CD4-positive, CD25-positive, alpha-beta regulatory T cell (primary cell): ENCODE data around the gene BACH1. TPM values are rescaled to one million over a fixed set of nuclear protein-coding genes. Genes with fewer than 3 reads are reported as not detected.

Experiments
- ATAC-seq, 2 donors: fragments of 150-1000 bp; cut with Tn5 transposase; one replicate each; pipeline ENCODE4 v1.10.0; 2021; ENCODE audit warnings: low read depth in 2 of 2, moderate number of reproducible peaks in 2 of 2, moderate library complexity in 1 of 2
- DNase-seq, 3 donors: peaks; one replicate each; pipeline versions ENCODE4 v3.0.0 to v3.0.0-alpha.2; 2012 to 2022; ENCODE audit warnings: mixed read lengths in 1 of 3
- H3K27ac ChIP-seq: one replicate; pipeline ENCODE4 v1.7.0; 2013; ENCODE audit warnings: mild to moderate bottlenecking, low read length; ENCODE audit not compliant: insufficient read depth, poor library complexity, severe bottlenecking
- H3K27me3 ChIP-seq: one replicate; pipeline ENCODE4 v1.7.0; 2013; ENCODE audit warnings: low read length; ENCODE audit not compliant: control insufficient read depth, insufficient read depth
- H3K36me3 ChIP-seq: one replicate; pipeline ENCODE4 v1.7.0; 2013; ENCODE audit warnings: mild to moderate bottlenecking, low read length, moderate library complexity; ENCODE audit not compliant: control insufficient read depth, insufficient read depth
- H3K4me1 ChIP-seq: 2 replicates; pipeline ENCODE4 v1.7.0; 2013; ENCODE audit warnings: mild to moderate bottlenecking, low read length; ENCODE audit not compliant: insufficient read depth, control insufficient read depth, poor library complexity, severe bottlenecking
- H3K4me3 ChIP-seq: one replicate; pipeline ENCODE4 v1.7.0; 2013; ENCODE audit warnings: low read depth, mild to moderate bottlenecking, low read length, moderate library complexity
- H3K9me3 ChIP-seq, 2 experiments: 1 replicate in 1 of 2; 2 replicates in 1 of 2; pipeline ENCODE4 v1.7.0; 2013; ENCODE audit warnings: low read length in 2 of 2, mild to moderate bottlenecking in 1 of 2, moderate library complexity in 1 of 2; ENCODE audit not compliant: control insufficient read depth in 2 of 2
- H3K27ac Mint-ChIP-seq, 3 donors: one replicate each; pipeline ENCODE4 v1.8.0; 2020 to 2022; ENCODE audit warnings: mild to moderate bottlenecking in 3 of 3, mixed read lengths in 3 of 3, moderate library complexity in 2 of 3
- H3K27me3 Mint-ChIP-seq: one replicate; pipeline ENCODE4 v1.8.0; 2022; ENCODE audit warnings: mild to moderate bottlenecking, mixed read lengths
- H3K36me3 Mint-ChIP-seq: one replicate; pipeline ENCODE4 v1.8.0; 2020; ENCODE audit warnings: mixed read lengths
- H3K4me1 Mint-ChIP-seq, 4 donors: one replicate each; pipeline ENCODE4 v1.8.0; 2020 to 2022; ENCODE audit warnings: mixed read lengths in 4 of 4, mild to moderate bottlenecking in 1 of 4
- H3K4me3 Mint-ChIP-seq, 4 donors: one replicate each; pipeline ENCODE4 v1.8.0; 2020 to 2022; ENCODE audit warnings: mild to moderate bottlenecking in 4 of 4, mixed read lengths in 4 of 4, moderate library complexity in 3 of 4
- H3K9me3 Mint-ChIP-seq, 7 donors: one replicate each; pipeline ENCODE4 v1.8.0; 2020 to 2022; ENCODE audit warnings: mixed read lengths in 7 of 7, mild to moderate bottlenecking in 3 of 7, moderate library complexity in 2 of 7
- polyA plus RNA-seq, 4 donors: library from polyadenylated mRNA; unstranded; fragments of 300-500 nt; fragmentation: Illumina TruSeq; gene quantifications; one replicate each; pipeline ENCODE4 v1.2.3, GENCODE V29; 2021
- total RNA-seq: library from RNA; stranded (reverse); gene quantifications from one replicate; pipeline ENCODE4 v1.2.3, GENCODE V29; 2022

Gene BACH1
- total and polyA plus RNA-seq, 5 donors from 2014 or later: 30.2 to 108 (median 42.5) TPM

GRCh38 chr21:29374481-29374880 is 75.8 kb downstream of the BACH1 start:
- ATAC-seq (no peak), DNase-seq (no peak)
- no peaks in the 10 kb centered on the region for H3K9me3 Mint-ChIP-seq

DNA sequence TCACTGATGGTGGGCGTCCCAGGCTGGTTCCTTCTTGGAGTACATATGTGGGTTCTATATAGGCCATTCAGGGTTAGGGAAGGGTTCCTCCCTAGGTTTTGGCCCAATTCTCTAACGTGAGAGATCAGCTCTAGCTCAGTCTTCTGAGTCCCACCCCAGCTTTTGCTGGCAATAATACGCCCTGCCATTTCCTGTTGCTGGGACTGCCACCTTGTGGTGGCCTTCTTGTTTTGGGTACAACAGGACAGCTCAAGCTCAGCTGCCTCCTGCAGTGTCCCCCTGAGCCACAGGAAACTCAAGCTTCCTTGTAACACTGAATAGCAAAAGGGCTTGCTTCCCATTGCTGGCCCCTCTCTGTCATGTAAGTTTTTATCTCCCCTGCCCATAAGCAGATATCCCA is 77.8 kb downstream of the BACH1 start:
- Mint-ChIP-seq H3K27me3 (no peaks in the 10 kb centered on the region), H3K27ac (peak overlapping the region; percentile 45 to 79 (median 76)), H3K36me3 (peaks cover 9% of the 10 kb centered on the region), H3K4me3 (peak overlapping the region in 1 of 4 donors; percentile 0), H3K4me1 (peaks cover 7 to 19% (median 11%) of the 10 kb centered on the region in 4 donors), H3K9me3 (no peaks in the 10 kb centered on the region)
- no peaks in the 10 kb centered on the region for H3K27me3 ChIP-seq
- peaks cover 8% of the 10 kb centered on the region for H3K4me1 ChIP-seq
- ATAC-seq (peak; percentile 86), DNase-seq (peak; percentile 11 to 87 (median 56))
- H3K27ac ChIP-seq: no peak overlapping the region
- no peaks in the 10 kb centered on the region for H3K9me3 ChIP-seq
- H3K4me3 ChIP-seq: peak overlapping the region; percentile 23
- H3K36me3 ChIP-seq: no peaks in the 10 kb centered on the region

More at GRCh38 chr21:29374481-29374880, 75.8 kb downstream of the BACH1 start:
- peaks cover 7 to 19% (median 11%) of the 10 kb centered on the region in 4 donors for H3K4me1 Mint-ChIP-seq
- Histone ChIP-seq H3K4me1 (peaks cover 8% of the 10 kb centered on the region), H3K27me3 (no peaks in the 10 kb centered on the region), H3K4me3 (no peak overlapping the region), H3K36me3 (peaks cover under 1% of the 10 kb centered on the region), H3K9me3 (no peaks in the 10 kb centered on the region), H3K27ac (no peak overlapping the region)
- H3K4me3 Mint-ChIP-seq: no peak overlapping the region
- H3K27me3 Mint-ChIP-seq: no peaks in the 10 kb centered on the region
- H3K36me3 Mint-ChIP-seq: peaks cover 12% of the 10 kb centered on the region
- H3K27ac Mint-ChIP-seq: peak overlapping the region in 2 of 3 donors; percentile 16 to 59

GRCh38 chr21:29377266-29377665 is 78.5 kb downstream of the BACH1 start:
- Histone ChIP-seq H3K27me3 (no peaks in the 10 kb centered on the region), H3K36me3 (no peaks in the 10 kb centered on the region), H3K27ac (no peak overlapping the region), H3K4me1 (peaks cover 8% of the 10 kb centered on the region), H3K9me3 (no peaks in the 10 kb centered on the region), H3K4me3 (no peak overlapping the region)
- ATAC-seq: no peak
- no peaks in the 10 kb centered on the region for H3K9me3 Mint-ChIP-seq
- peak overlapping the region; percentile 12 to 79 (median 76) for H3K27ac Mint-ChIP-seq
- H3K36me3 Mint-ChIP-seq: peaks cover 9% of the 10 kb centered on the region
- H3K4me3 Mint-ChIP-seq: no peak overlapping the region
- no peak for DNase-seq
- no peaks in the 10 kb centered on the region for H3K27me3 Mint-ChIP-seq
- H3K4me1 Mint-ChIP-seq: peaks cover 7 to 19% (median 11%) of the 10 kb centered on the region in 4 donors

GRCh38 chr21:29378832-29379231 is 80.1 kb downstream of the BACH1 start:
- no peak overlapping the region for H3K4me3 ChIP-seq
- H3K27ac ChIP-seq: no peak overlapping the region
- no peak for DNase-seq
- no peaks in the 10 kb centered on the region for H3K9me3 Mint-ChIP-seq
- no peaks in the 10 kb centered on the region for H3K9me3 ChIP-seq
- H3K36me3 Mint-ChIP-seq: peaks cover 6% of the 10 kb centered on the region
- no peaks in the 10 kb centered on the region for H3K36me3 ChIP-seq
- no peak for ATAC-seq
- H3K27me3 ChIP-seq: no peaks in the 10 kb centered on the region
- no peak overlapping the region for H3K4me3 Mint-ChIP-seq
- peaks cover 8% of the 10 kb centered on the region for H3K4me1 ChIP-seq
- H3K27ac Mint-ChIP-seq: peak overlapping the region; percentile 9 to 76 (median 28)
- no peaks in the 10 kb centered on the region for H3K27me3 Mint-ChIP-seq
- peaks cover 6 to 16% (median 9%) of the 10 kb centered on the region in 4 donors for H3K4me1 Mint-ChIP-seq

DNA sequence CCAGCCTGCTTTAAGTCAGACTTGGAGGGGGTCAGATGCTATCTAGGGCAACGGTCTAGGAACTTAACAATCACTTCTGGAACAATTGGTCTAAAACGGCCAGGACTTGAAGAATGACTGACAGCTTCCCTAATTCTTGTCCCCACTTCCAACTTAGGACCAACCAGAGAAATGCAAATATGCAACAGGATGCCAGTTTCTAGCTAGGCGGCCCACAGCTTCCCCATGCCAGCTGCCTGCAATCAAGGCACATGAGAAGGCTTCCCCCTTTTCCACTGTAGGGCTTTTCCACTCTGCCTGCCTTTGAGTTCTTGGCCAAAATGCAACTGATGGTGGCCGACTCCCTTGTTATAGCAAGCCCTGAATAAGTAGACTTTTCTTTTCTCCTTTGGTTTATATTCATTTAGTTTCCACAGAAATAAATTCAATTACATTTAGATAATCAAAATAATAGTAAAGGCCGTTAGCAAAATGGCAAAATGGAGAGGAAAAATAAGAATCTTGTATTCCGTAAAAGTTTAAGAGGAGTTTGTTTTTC is 80.9 kb downstream of the BACH1 start:
- Histone ChIP-seq H3K27ac (no peak overlapping the region), H3K9me3 (no peaks in the 10 kb centered on the region), H3K27me3 (no peaks in the 10 kb centered on the region), H3K4me1 (peaks cover 8% of the 10 kb centered on the region), H3K4me3 (no peak overlapping the region), H3K36me3 (no peaks in the 10 kb centered on the region)
- Mint-ChIP-seq H3K4me1 (peaks cover 6 to 16% (median 9%) of the 10 kb centered on the region in 4 donors), H3K27me3 (no peaks in the 10 kb centered on the region), H3K36me3 (peaks cover 1% of the 10 kb centered on the region), H3K4me3 (no peak overlapping the region), H3K27ac (no peak overlapping the region), H3K9me3 (no peaks in the 10 kb centered on the region)
- ATAC-seq (no peak), DNase-seq (no peak)

GRCh38 chr21:29382030-29382654 is 83.4 kb downstream of the BACH1 start:
- no peaks in the 10 kb centered on the region for H3K36me3 Mint-ChIP-seq
- no peaks in the 10 kb centered on the region for H3K9me3 Mint-ChIP-seq
- no peak overlapping the region for H3K27ac Mint-ChIP-seq
- Histone ChIP-seq H3K4me1 (no peaks in the 10 kb centered on the region), H3K36me3 (no peaks in the 10 kb centered on the region), H3K27me3 (no peaks in the 10 kb centered on the region), H3K27ac (no peak overlapping the region), H3K4me3 (no peak overlapping the region), H3K9me3 (no peaks in the 10 kb centered on the region)
- DNase-seq: no peak
- no peak for ATAC-seq
- H3K4me1 Mint-ChIP-seq: peaks cover 0 to 3% (median under 1%) of the 10 kb centered on the region in 4 donors
- H3K27me3 Mint-ChIP-seq: no peaks in the 10 kb centered on the region
- no peak overlapping the region for H3K4me3 Mint-ChIP-seq

GRCh38 chr21:29384683-29385359 is 86.1 kb downstream of the BACH1 start:
- Histone ChIP-seq H3K27me3 (no peaks in the 10 kb centered on the region), H3K4me1 (no peaks in the 10 kb centered on the region), H3K4me3 (no peak overlapping the region), H3K27ac (no peak overlapping the region), H3K36me3 (no peaks in the 10 kb centered on the region), H3K9me3 (no peaks in the 10 kb centered on the region)
- ATAC-seq (no peak), DNase-seq (no peak)
- Mint-ChIP-seq H3K4me3 (no peak overlapping the region), H3K27me3 (no peaks in the 10 kb centered on the region), H3K27ac (no peak overlapping the region), H3K4me1 (no peaks in the 10 kb centered on the region), H3K36me3 (no peaks in the 10 kb centered on the region), H3K9me3 (no peaks in the 10 kb centered on the region)
